ENCODE results near the gene NPRL2.
"Not testable (repeated sequence)": the region's sequence is repeated elsewhere in the genome, so short reads cannot be mapped to it uniquely, and the experiment has no call there.

NPRL2 gene

DNA sequence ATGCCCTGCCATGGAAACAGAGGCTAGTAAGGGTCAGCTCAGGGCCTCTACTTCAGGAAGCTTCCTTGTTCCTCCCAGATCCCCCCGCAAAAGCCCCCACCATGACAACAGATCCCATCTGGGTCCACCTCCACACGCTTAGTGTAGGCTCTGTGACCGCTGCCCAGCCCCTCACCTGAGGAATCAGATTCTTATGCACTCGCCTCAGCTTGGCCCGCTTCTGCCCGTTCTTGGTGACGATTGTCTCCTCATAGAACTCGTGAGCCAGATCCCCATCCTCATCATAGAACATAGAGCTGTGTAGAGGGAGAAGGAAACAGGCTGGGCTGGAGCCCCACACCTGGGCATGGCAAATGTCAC is 24.4 kb downstream of the NPRL2 start:
- DNase-seq, result no peak

DNA sequence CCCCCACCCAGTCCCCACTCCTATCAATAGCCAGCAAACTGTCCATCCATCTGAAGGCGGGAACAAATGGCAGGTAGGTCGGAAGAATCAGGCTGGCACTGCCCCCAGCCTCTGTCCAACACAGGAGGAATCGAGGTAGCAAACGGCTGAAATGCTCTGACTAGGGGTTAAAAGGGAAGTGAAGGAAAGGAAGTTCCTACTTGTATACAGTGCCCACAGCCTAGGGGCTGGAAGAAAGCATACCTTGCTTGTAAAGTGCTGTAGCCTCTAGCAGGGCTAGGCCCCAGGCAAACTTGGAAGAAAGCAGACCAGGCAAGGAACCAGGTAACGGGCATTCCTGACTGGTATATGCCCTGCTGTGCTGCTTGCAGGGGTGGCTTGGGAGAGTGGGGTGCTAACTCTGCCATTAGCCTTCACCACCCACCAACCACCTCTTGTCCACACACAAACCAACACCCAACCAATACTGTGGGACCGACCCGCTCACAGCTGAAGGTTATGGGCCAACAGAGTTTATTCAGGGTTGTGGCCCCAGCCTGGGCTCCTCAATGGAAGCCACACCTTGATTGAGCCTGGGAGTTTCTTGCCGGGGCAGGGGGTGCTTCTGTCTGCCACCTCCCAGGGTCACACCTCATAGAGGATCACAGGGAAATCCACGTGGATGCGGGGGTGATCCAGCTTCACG is 24.9 kb downstream of the NPRL2 start:
- DNase-seq, result no peak

- no peak for DNase-seq
Measured at GRCh38 chr3:50325113-50325480, 25.5 kb downstream of the NPRL2 start.

DNA sequence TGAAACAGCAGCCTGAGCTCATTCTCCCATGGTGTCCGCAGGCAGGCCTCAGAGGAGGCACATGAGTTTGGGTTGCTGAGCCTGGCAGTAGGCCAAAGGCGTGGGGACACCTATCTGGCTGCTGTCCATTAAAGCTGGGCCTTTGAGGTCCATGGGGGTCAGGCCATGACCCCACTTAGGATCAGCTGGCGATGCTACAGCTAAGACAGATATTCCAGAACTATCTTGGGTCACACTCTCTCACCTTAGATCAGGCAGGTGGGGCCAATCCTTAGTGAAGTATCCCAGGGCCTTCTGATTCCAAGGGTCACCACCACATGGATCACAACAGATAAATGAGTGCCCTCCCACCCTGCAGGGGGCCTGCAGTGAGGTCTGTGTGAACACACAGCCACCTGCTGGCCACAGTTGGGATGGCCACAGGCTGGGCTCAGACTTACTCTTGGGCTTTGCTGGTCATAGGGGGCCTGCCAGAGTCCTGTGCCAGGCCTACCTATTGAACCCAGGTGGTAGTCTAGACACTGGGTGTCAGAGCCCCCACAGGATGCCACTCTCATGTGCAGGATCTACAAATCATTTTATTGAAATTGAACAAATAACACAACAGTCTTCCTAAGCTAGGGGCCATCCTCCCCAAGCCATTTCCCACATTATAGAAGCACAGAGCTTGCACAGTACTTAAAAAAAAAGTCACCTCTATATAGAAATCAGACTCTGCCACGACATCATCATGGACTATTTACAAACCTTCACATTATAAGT is 26.0 kb downstream of the NPRL2 start:
- DNase-seq, result peak; percentile 66

DNA sequence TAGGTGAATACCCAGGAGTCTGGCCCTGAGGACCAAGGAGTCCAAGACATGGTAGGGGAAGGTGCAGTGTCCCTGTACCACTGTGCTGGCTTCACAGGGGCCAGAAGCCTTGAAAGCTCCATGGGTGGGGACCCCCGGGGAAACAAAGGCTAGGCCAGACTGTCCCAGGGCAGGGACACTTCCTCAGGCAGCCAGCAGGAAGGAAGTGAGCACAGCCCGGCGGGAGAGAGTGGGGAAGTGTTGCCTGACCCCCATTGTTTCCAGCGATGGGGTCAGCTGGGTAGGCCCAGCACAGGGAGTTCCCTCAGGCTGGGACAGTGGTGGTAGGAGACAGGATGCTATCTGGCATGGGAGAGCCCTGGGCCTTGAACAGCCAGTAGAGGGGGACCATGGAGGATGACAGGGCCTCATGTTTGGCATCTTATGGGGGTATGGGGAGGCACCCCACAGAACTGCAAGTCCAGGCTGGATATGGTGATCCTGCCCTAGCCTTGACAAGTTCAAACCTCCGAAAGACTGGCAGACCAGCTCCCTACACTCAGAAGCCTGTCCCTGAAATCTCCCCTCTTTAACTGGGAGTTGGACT is 26.9 kb downstream of the NPRL2 start:
- DNase-seq, result no peak

DNA sequence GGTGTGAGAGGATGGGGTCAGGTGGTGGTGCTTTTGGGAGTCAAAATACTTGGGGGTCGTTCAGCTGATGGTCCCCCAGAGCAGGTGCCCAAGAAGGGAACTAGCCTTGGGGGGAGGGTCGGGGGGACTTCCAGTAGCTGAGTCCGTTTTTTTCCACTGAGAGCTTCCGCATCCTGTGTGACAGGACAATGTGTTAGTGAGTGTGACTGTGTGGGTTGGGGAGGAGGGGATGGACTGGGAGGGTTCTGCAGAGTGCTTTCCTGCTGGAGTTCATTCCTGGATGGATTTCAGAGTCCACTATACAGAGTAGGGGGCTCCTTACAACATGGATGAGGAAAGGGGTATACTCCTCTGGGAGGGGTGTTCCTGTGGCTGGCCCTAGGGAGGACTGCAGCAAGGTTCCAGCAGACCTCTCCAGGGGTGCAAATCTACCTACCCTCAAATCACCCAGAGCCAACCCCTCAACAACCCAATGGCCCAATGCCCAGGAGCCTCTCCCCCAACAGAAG is 27.4 kb downstream of the NPRL2 start:
- DNase-seq, result no peak

- no peak for DNase-seq
Measured at GRCh38 chr3:50322386-50323091, 28.0 kb downstream of the NPRL2 start, which contains the start of gene HYAL2. Gene HYAL2, minus strand, starts transcription at chr3:50322745. Its CDS starts 2,256 bp downstream, at chr3:50320489.

DNA sequence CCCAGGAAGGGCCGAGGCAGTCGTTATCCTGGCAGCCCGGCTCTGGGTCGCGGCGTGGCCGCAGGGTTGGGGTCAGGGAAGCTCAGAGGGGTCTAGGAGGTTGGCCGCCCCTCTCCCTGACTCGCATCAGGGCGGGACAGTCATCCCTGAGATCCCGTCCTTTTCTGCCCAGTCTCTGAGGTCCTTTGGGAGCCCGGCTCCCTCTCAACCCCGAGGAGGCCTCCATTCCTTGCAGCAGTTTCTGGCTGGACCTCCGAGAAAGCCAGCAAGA is 28.5 kb downstream of the NPRL2 start:
- DNase-seq, result no peak

DNA sequence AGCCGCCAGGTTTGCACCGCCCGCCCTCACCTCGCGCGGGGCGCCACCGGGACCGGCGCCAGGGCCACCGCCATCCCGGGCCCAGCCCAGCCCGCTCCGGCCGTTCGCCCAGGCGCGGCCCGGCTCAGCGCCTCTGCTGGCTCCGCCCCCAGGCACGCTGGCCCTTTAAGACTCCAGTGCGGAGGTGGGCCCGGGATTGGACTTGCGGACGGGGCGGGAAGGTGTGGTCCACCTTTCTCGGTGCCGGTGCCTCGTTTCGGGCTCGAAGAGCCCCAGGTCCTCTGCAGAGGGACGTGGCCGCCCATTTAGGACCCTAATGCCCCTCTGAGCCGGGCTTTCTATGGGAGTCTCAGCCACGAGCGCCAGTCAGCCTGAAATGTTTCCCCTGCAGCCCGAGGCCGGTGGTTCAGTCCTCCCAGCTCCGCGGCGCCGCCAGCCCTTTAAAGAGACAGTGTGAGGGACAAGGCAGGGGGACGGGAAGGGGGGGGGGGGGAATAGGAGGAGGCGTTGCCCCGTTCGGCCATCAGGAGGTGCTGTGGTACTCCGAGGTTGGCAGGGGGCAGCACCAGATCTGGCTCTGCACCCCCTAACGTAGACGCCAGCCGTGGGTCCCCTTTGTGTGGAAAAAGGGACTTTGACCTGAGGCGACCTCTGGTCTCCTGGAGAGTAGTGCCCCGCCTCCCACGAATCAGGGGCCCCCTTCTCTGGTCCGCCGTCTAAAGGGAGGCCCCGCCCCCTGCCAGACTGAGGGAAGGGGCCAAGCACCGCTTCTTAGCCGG is 29.1 kb downstream of the NPRL2 start:
- peak; percentile 78 for DNase-seq

- peak; percentile 67 for DNase-seq
Measured at GRCh38 chr3:50320853-50321335, 29.7 kb downstream of the NPRL2 start.

DNA sequence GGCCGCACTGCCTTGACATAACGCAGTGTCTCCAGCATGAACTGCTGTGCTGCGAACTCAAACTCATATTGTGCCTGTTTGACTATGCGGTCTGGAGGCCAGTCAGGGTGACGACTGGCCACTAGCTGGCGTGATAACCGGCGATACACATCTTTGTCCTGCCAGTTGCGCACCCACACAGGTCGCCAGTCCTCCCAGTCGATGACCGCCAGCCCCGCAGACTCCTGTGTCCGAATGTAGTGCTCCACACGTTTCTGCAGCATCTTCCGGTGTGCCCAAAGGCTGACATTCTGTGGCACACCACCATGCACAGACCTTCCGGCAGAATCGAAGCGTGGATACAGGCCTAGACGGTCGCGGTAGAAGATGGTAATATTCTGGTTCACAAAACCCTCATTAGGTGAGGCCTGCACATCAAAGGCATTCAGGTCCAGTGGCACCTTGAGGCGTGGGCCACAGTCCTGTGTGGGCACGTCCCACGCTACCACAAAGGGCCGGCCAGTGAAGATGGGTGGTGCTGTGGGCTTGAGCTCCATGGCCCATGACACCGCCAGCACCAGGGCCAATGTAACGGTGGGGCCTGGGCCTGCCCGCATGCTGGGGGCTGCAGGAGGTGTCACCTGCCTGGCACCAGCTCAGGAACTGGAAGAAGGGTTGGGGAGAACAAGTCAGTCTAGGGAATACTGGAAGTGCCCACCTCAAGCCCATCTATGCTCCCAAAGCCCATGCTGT is 30.5 kb downstream of the NPRL2 start:
- no peak for DNase-seq

DNA sequence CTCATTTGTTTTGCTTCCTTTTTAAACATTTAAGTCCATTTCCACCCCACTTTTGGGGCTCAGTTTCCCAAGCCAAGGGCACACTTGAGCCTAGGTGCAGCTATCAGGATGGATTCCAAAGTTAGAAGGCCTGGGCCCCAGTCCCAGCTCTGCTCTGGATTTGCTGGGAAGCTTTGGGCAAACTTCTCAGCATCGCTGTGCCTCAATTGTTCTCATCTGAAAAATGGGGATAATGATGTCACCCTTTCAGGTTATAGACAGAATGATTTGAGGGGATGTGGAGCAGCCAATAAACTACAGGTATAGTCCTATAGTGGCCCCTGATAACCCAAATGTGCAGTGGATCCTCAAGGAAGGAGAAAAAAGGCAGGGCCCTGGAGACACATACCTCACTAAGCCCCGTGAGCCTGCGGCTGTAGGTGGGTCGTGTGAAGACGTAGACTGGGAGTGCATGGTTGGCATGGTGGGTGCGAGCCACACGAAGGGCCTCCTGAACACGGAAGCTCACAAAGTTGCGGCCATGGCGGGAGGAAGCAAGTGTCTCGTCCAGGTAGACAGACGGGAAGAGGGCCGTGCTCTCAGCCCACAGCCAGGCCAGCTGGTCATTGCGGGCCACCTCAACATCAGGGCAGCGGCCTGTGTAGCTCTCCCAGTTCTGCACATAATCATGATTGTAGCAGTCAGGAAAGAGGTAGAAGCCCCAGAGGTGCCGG is 31.2 kb downstream of the NPRL2 start:
- no peak for DNase-seq

GRCh38 chr3:50318615-50319014 is 32.0 kb downstream of the NPRL2 start:
- no peak for DNase-seq

GRCh38 chr3:50318163-50318562 is 32.4 kb downstream of the NPRL2 start:
- DNase-seq, result no peak

GRCh38 chr3:50317300-50317699 is 33.3 kb downstream of the NPRL2 start:
- no peak for DNase-seq

GRCh38 chr3:50316657-50317242 is 33.8 kb downstream of the NPRL2 start:
- DNase-seq, result peak; percentile 80

GRCh38 chr3:50314816-50315215 is 35.8 kb downstream of the NPRL2 start:
- DNase-seq, result no peak

- DNase-seq, result no peak
Measured at GRCh38 chr3:50314342-50314741, 36.2 kb downstream of the NPRL2 start.

DNA sequence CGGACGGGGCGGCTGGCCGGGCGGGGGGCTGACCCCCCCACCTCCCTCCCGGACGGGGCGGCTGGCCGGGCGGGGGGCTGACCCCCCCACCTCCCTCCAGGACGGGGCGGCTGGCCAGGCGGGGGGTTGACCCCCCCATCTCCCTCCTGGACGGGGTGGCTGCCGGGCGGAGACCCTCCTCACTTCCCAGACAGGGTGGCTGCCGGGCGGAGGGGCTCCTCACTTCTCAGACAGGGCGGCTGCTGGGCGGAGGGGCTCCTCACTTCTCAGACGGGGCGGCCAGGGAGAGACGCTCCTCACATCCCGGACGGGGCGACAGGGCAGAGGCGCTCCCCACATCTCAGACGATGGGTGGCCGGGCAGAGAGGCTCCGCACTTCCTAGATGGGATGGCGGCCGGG is 38.5 kb downstream of the NPRL2 start:
- not testable (repeated sequence) for DNase-seq

- no peak for DNase-seq
Measured at GRCh38 chr3:50304601-50305000, 46.0 kb downstream of the NPRL2 start.

Measured in activated CD8-positive, alpha-beta memory T cell treated with anti-CD3 and anti-CD28 coated beads, Interleukin-2, amount 50 U/mL, for 4 hours (primary cell).